ENCODE results near the gene AADACL4. TPM values are rescaled to one million over a fixed set of nuclear protein-coding genes. Genes with fewer than 3 reads are reported as not detected.

Gene AADACL4
- polyA plus RNA-seq, 1 donor (not counting 4 experiments of a cell fraction or from before 2014, with no cell fraction given) = not detected

DNA sequence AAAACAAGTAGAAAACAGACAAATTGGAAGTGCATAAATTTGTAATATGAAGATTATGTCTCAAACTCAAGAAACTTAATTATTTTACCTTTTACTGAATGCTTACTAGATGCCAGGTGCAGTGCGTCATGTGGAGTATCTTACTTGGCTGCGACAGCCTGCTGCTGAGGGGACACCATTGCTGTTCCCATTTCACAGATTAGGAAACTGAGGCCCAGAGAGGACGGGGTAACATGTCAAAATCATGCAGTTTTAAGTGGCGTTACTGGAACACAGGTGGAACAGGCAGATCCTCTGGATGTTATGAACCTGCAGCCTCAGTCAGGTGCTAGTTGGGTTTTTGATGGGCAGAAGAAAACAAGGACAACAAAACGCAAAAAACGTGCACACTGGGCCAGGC, 18.6 kb upstream of the AADACL4 start:
- Histone ChIP-seq H3K4me2 (ENCODE audit: control insufficient read depth, extremely low read depth, insufficient read depth, low read depth, low read length) (no peak overlapping the region), H4K20me1 (ENCODE audit: control insufficient read depth, extremely low read depth, insufficient read depth, low read length) (no peaks in the 10 kb centered on the region), H3K9me1 (ENCODE audit: control insufficient read depth, extremely low read depth, insufficient read depth, low read length) (no peaks in the 10 kb centered on the region), H3K9ac (ENCODE audit: control insufficient read depth, extremely low read depth, insufficient read depth, low read length) (no peak overlapping the region), H3K9me3 (ENCODE audit: control insufficient read depth, low read depth, low read length) (no peaks in the 10 kb centered on the region), H3K27ac (ENCODE audit: control insufficient read depth, insufficient read depth, low read length) (no peak overlapping the region), H3K4me3 (ENCODE audit: control insufficient read depth in 2 of 3, extremely low read depth in 1 of 3, insufficient read depth in 2 of 3, low read depth in 1 of 3, low read length in 3 of 3) (no peak overlapping the region), H3K79me2 (ENCODE audit: control insufficient read depth, insufficient read depth, low read length) (no peaks in the 10 kb centered on the region), H3K4me1 (ENCODE audit: control insufficient read depth, extremely low read depth, insufficient read depth, low read length) (peaks cover 3% of the 10 kb centered on the region), H3K36me3 (ENCODE audit: control insufficient read depth in 2 of 2, extremely low read depth in 1 of 2, insufficient read depth in 2 of 2, low read length in 2 of 2) (no peaks in the 10 kb centered on the region), H3K27me3 (ENCODE audit: control insufficient read depth, extremely low read depth, insufficient read depth, low read length) (peaks cover 3% of the 10 kb centered on the region), H2AFZ (ENCODE audit: control insufficient read depth, low read length) (no peak overlapping the region)
- dilution Hi-C loops (cut with MboI; ENCODE audit: extremely low pct_ligation_motif_present, low sequenced_read_pairs) = no loop called here
- TF ChIP-seq EZH2 (IDR thresholded peaks at IDR 0.05; ENCODE audit: low read length) = no peak
- TF ChIP-seq, protein P1, sequence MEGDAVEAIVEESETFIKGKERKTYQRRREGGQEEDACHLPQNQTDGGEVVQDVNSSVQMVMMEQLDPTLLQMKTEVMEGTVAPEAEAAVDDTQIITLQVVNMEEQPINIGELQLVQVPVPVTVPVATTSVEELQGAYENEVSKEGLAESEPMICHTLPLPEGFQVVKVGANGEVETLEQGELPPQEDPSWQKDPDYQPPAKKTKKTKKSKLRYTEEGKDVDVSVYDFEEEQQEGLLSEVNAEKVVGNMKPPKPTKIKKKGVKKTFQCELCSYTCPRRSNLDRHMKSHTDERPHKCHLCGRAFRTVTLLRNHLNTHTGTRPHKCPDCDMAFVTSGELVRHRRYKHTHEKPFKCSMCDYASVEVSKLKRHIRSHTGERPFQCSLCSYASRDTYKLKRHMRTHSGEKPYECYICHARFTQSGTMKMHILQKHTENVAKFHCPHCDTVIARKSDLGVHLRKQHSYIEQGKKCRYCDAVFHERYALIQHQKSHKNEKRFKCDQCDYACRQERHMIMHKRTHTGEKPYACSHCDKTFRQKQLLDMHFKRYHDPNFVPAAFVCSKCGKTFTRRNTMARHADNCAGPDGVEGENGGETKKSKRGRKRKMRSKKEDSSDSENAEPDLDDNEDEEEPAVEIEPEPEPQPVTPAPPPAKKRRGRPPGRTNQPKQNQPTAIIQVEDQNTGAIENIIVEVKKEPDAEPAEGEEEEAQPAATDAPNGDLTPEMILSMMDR (optimal IDR thresholded peaks at IDR 0.05 in 1 of 3, IDR thresholded peaks at IDR 0.05 in 1 of 3, conservative IDR thresholded peaks at IDR 0.05 in 1 of 3; ENCODE audit: extremely low read depth in 1 of 3, insufficient read depth in 2 of 3, low read length in 3 of 3) = no peak
- FAIRE-seq (no peak), DNase-seq (ENCODE audit: low read depth, low spot score) (no peak)

DNA sequence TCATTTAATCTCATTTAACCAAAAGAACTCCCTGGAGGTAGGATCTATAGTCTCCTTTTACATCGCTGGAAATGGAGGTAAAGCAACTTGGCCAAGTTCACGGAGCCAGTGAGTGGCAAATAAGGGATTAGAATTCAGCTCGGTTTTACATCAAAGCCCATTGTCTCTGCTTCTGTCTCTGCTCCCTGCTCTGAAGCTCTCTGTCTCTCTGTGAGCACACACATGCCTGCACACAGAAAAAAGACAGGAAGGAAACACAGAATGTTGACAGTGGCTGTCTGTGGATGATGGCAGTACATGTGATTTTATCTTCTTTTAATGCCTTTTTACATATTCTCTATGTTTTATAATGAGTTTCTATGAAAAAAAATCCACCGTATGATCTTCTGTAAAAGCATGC, 17.0 kb upstream of the AADACL4 start:
- Histone ChIP-seq H2AFZ (ENCODE audit: control insufficient read depth, low read length) (no peak overlapping the region), H4K20me1 (ENCODE audit: control insufficient read depth, extremely low read depth, insufficient read depth, low read length) (no peaks in the 10 kb centered on the region), H3K9me1 (ENCODE audit: control insufficient read depth, extremely low read depth, insufficient read depth, low read length) (no peaks in the 10 kb centered on the region), H3K27ac (ENCODE audit: control insufficient read depth, insufficient read depth, low read length) (no peak overlapping the region), H3K4me2 (ENCODE audit: control insufficient read depth, extremely low read depth, insufficient read depth, low read depth, low read length) (no peak overlapping the region), H3K36me3 (ENCODE audit: control insufficient read depth in 2 of 2, extremely low read depth in 1 of 2, insufficient read depth in 2 of 2, low read length in 2 of 2) (no peaks in the 10 kb centered on the region), H3K9ac (ENCODE audit: control insufficient read depth, extremely low read depth, insufficient read depth, low read length) (no peak overlapping the region), H3K4me3 (ENCODE audit: control insufficient read depth in 2 of 3, extremely low read depth in 1 of 3, insufficient read depth in 2 of 3, low read depth in 1 of 3, low read length in 3 of 3) (no peak overlapping the region), H3K4me1 (ENCODE audit: control insufficient read depth, extremely low read depth, insufficient read depth, low read length) (no peaks in the 10 kb centered on the region), H3K9me3 (ENCODE audit: control insufficient read depth, low read depth, low read length) (no peaks in the 10 kb centered on the region), H3K79me2 (ENCODE audit: control insufficient read depth, insufficient read depth, low read length) (no peaks in the 10 kb centered on the region), H3K27me3 (ENCODE audit: control insufficient read depth, extremely low read depth, insufficient read depth, low read length) (peaks cover 3% of the 10 kb centered on the region)
- dilution Hi-C loops (cut with MboI; ENCODE audit: extremely low pct_ligation_motif_present, low sequenced_read_pairs) = no loop called here
- no peak for FAIRE-seq
- DNase-seq (ENCODE audit: low read depth, low spot score) = no peak
- TF ChIP-seq, protein P1 (optimal IDR thresholded peaks at IDR 0.05 in 1 of 3, IDR thresholded peaks at IDR 0.05 in 1 of 3, conservative IDR thresholded peaks at IDR 0.05 in 1 of 3; ENCODE audit: extremely low read depth in 1 of 3, insufficient read depth in 2 of 3, low read length in 3 of 3) = no peak
- no peak for TF ChIP-seq EZH2 (IDR thresholded peaks at IDR 0.05; ENCODE audit: low read length)

Measured in keratinocyte (primary cell).